ENCODE results near the gene PDGFD. TPM values are rescaled to one million over a fixed set of nuclear protein-coding genes. Genes with fewer than 3 reads are reported as not detected.

The PDGFD gene
- polyA plus RNA-seq, 3 donors = 7.7 to 15.7 (median 9.1) TPM

GRCh38 chr11:104104664-104105063 is 59.3 kb downstream of the PDGFD start:
- WGBS, 3 donors = 64 to 93% (median 93%) methylated on average over 3 of the region's 3 CpGs
- no peak overlapping the region for H3K27ac ChIP-seq (ENCODE audit: low read depth, low read length)

GRCh38 chr11:104104201-104104600 is 59.7 kb downstream of the PDGFD start:
- WGBS, 3 donors = 91 to 97% (median 94%) methylated on average over 2 of the region's 2 CpGs
- no peak overlapping the region for H3K27ac ChIP-seq (ENCODE audit: low read depth, low read length)

GRCh38 chr11:104098555-104098954 is 65.4 kb downstream of the PDGFD start:
- H3K27ac ChIP-seq (ENCODE audit: low read depth, low read length) = no peak overlapping the region
- WGBS, 3 donors = 31 to 63% (median 60%) methylated on average over 3 of the region's 3 CpGs

GRCh38 chr11:104098132-104098531 is 65.8 kb downstream of the PDGFD start:
- H3K27ac ChIP-seq (ENCODE audit: low read depth, low read length) = no peak overlapping the region

GRCh38 chr11:104096900-104097299 is 67.0 kb downstream of the PDGFD start:
- no peak overlapping the region for H3K27ac ChIP-seq (ENCODE audit: low read depth, low read length)
- 85 to 88% (median 85%) methylated on average over 4 of the region's 4 CpGs for WGBS, 3 donors

More at GRCh38 chr11:104098132-104098531, 65.8 kb downstream of the PDGFD start:
- 97 to 100% (median 100%) methylated on average over 1 of the region's 1 CpG for WGBS, 3 donors

GRCh38 chr11:104095791-104096190 is 68.2 kb downstream of the PDGFD start:
- H3K27ac ChIP-seq (ENCODE audit: low read depth, low read length) = no peak overlapping the region

GRCh38 chr11:104094576-104094975 is 69.4 kb downstream of the PDGFD start:
- WGBS, 3 donors = 84 to 85% (median 85%) methylated on average over 3 of the region's 3 CpGs
- no peak overlapping the region for H3K27ac ChIP-seq (ENCODE audit: low read depth, low read length)

- no peak overlapping the region for H3K27ac ChIP-seq (ENCODE audit: low read depth, low read length)
- 85 to 93% (median 86%) methylated on average over 5 of the region's 5 CpGs for WGBS, 3 donors
These were observed 70.3 kb downstream of the PDGFD start for GRCh38 chr11:104093426-104094280.

GRCh38 chr11:104092744-104093143 is 71.2 kb downstream of the PDGFD start:
- WGBS, 3 donors = 69 to 89% (median 84%) methylated on average over 2 of the region's 2 CpGs
- H3K27ac ChIP-seq (ENCODE audit: low read depth, low read length) = no peak overlapping the region

GRCh38 chr11:104091281-104092096 is 72.5 kb downstream of the PDGFD start:
- H3K27ac ChIP-seq (ENCODE audit: low read depth, low read length) = no peak overlapping the region
- 74 to 87% (median 81%) methylated on average over 4 of the region's 4 CpGs for WGBS, 3 donors

- WGBS, 3 donors = 55 to 61% (median 55%) methylated on average over 3 of the region's 3 CpGs
- no peak overlapping the region for H3K27ac ChIP-seq (ENCODE audit: low read depth, low read length)
These were observed 73.2 kb downstream of the PDGFD start for GRCh38 chr11:104090767-104091166.

GRCh38 chr11:104089481-104089880 is 74.5 kb downstream of the PDGFD start:
- 69 to 75% (median 74%) methylated on average over 2 of the region's 2 CpGs for WGBS, 3 donors
- no peak overlapping the region for H3K27ac ChIP-seq (ENCODE audit: low read depth, low read length)

- 49 to 57% (median 53%) methylated on average over 5 of the region's 5 CpGs for WGBS, 3 donors
- no peak overlapping the region for H3K27ac ChIP-seq (ENCODE audit: low read depth, low read length)
These were observed 77.3 kb downstream of the PDGFD start for GRCh38 chr11:104086621-104087020.

GRCh38 chr11:104078995-104079394 is 85.0 kb downstream of the PDGFD start:
- no peak overlapping the region for H3K27ac ChIP-seq (ENCODE audit: low read depth, low read length)

GRCh38 chr11:104078245-104078644 is 85.7 kb downstream of the PDGFD start:
- H3K27ac ChIP-seq (ENCODE audit: low read depth, low read length) = no peak overlapping the region
- WGBS, 3 donors = 46 to 79% (median 63%) methylated on average over 4 of the region's 4 CpGs

GRCh38 chr11:104076455-104076854 is 87.5 kb downstream of the PDGFD start:
- 70 to 91% (median 87%) methylated on average over 2 of the region's 2 CpGs for WGBS, 3 donors
- H3K27ac ChIP-seq (ENCODE audit: low read depth, low read length) = no peak overlapping the region

GRCh38 chr11:104075706-104076105 is 88.2 kb downstream of the PDGFD start:
- WGBS, 3 donors = 63 to 88% (median 74%) methylated on average over 4 of the region's 4 CpGs
- no peak overlapping the region for H3K27ac ChIP-seq (ENCODE audit: low read depth, low read length)

- no peak overlapping the region for H3K27ac ChIP-seq (ENCODE audit: low read depth, low read length)
These were observed 88.9 kb downstream of the PDGFD start for GRCh38 chr11:104075091-104075490.

- no peak overlapping the region for H3K27ac ChIP-seq (ENCODE audit: low read depth, low read length)
- 51 to 74% (median 59%) methylated on average over 3 of the region's 3 CpGs for WGBS, 3 donors
These were observed 89.8 kb downstream of the PDGFD start for GRCh38 chr11:104073950-104074705.

All from adipose tissue (tissue), 3 donors.